Thoracic aorta (tissue), 2 donors: ENCODE measurements around the gene ABRACL. TPM values are rescaled to one million over a fixed set of nuclear protein-coding genes. Genes with fewer than 3 reads are reported as not detected.

ENCODE experiments used
- ATAC-seq: fragments of 150-250 bp; one replicate; pipeline ENCODE4 v1.8.0; 2017; ENCODE audit warnings: low read depth; ENCODE audit not compliant: insufficient number of reproducible peaks, low FRiP score
- DNase-seq: peaks from one replicate; pipeline ENCODE4 v3.0.0-alpha.2; 2020; ENCODE audit warnings: low spot score
- H3K27ac ChIP-seq, 2 donors: fragments of 200-600 bp; sonication (generic); 1 replicate in 1 of 2; 2 replicates in 1 of 2; pipeline ENCODE4 v1.5.1; 2016; ENCODE audit warnings: mild to moderate bottlenecking in 2 of 2, moderate library complexity in 2 of 2
- H3K27me3 ChIP-seq: fragments of 200-600 bp; sonication (generic); replicated peaks from 2 replicates; pipeline ENCODE4 v1.6.0; 2016; ENCODE audit warnings: mild to moderate bottlenecking; ENCODE audit not compliant: insufficient read depth
- H3K36me3 ChIP-seq: fragments of 200-600 bp; sonication (generic); one replicate; pipeline ENCODE4 v1.5.1; 2016
- H3K4me1 ChIP-seq, 2 donors: fragments of 200-600 bp; sonication (generic); 1 replicate in 1 of 2; 2 replicates in 1 of 2; pipeline versions ENCODE4 v1.5.1 to v1.6.0; 2016; ENCODE audit warnings: low read depth in 2 of 2, mild to moderate bottlenecking in 1 of 2; ENCODE audit not compliant: control insufficient read depth in 1 of 2
- H3K4me3 ChIP-seq: fragments of 200-600 bp; sonication (generic); 2 replicates; pipeline ENCODE4 v1.5.1; 2016; ENCODE audit warnings: mild to moderate bottlenecking
- H3K9me3 ChIP-seq: fragments of 200-600 bp; sonication (generic); 2 replicates; pipeline ENCODE4 v1.5.1; 2016
- total RNA-seq, 2 donors: library from RNA; depleted of rRNA; stranded (reverse); fragments of >200 nt; gene quantifications; one replicate each; pipeline versions ENCODE4 v1.1.0 to v1.2.3, GENCODE V29; 2016
- TF ChIP-seq, protein P1 (sequence below): fragments of 200-600 bp; sonication (generic); IDR thresholded peaks from one replicate; pipeline ENCODE4 v1.5.1; 2019; ENCODE audit warnings: antibody characterized with exemption

The ABRACL gene
- total RNA-seq, 2 donors from 2014 or later: 21.8 to 37.5 TPM

DNA sequence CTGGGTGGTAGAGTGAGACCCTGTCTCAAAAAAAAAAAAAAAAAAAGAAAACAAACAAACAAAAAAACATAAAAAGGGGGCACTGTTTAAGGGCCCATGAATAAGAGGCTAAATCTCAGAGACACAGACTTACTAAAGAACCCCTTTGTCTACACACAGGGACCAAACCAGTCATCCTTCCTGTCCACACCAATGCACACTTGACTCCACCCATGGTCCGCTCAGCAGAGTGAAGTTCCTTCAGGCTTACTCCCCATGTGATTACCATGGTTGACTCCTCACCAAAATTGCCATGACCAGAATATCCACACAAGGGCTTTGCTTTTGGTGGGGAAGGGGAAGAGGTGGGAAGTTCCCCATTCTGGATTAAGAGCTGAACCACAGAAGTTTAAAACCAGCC lies 21.1 kb upstream of the ABRACL start:
- H3K36me3 ChIP-seq: no peaks in the 10 kb centered on the region
- H3K4me1 ChIP-seq: no peaks in the 10 kb centered on the region
- ATAC-seq (no peak), DNase-seq (no peak)
- H3K4me3 ChIP-seq: no peak overlapping the region
- no peak overlapping the region for H3K27ac ChIP-seq
- TF ChIP-seq, protein P1, sequence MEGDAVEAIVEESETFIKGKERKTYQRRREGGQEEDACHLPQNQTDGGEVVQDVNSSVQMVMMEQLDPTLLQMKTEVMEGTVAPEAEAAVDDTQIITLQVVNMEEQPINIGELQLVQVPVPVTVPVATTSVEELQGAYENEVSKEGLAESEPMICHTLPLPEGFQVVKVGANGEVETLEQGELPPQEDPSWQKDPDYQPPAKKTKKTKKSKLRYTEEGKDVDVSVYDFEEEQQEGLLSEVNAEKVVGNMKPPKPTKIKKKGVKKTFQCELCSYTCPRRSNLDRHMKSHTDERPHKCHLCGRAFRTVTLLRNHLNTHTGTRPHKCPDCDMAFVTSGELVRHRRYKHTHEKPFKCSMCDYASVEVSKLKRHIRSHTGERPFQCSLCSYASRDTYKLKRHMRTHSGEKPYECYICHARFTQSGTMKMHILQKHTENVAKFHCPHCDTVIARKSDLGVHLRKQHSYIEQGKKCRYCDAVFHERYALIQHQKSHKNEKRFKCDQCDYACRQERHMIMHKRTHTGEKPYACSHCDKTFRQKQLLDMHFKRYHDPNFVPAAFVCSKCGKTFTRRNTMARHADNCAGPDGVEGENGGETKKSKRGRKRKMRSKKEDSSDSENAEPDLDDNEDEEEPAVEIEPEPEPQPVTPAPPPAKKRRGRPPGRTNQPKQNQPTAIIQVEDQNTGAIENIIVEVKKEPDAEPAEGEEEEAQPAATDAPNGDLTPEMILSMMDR: no peak
- no peaks in the 10 kb centered on the region for H3K27me3 ChIP-seq
- no peaks in the 10 kb centered on the region for H3K9me3 ChIP-seq

DNA sequence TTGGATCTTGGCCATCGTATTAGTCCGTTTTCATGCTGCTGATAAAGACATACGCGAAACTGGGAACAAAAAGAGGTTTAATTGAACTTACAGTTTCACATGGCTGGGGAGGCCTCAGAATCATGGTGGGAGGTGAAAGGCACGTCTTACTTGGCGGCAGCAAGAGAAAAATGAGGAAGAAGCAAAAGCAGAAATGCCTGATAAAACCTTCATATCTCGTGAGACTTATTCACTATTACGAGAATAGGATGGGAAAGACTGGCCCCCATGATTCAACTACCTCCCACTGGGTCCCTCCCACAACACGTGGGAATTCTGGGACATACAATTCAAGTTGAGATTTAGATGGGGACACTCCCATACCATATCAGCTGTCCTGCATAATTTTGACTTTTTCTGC lies 20.4 kb upstream of the ABRACL start:
- no peaks in the 10 kb centered on the region for H3K36me3 ChIP-seq
- H3K9me3 ChIP-seq: no peaks in the 10 kb centered on the region
- H3K4me3 ChIP-seq: no peak overlapping the region
- no peaks in the 10 kb centered on the region for H3K27me3 ChIP-seq
- DNase-seq (no peak), ATAC-seq (no peak)
- H3K27ac ChIP-seq: no peak overlapping the region
- no peaks in the 10 kb centered on the region for H3K4me1 ChIP-seq
- TF ChIP-seq, protein P1: no peak

DNA sequence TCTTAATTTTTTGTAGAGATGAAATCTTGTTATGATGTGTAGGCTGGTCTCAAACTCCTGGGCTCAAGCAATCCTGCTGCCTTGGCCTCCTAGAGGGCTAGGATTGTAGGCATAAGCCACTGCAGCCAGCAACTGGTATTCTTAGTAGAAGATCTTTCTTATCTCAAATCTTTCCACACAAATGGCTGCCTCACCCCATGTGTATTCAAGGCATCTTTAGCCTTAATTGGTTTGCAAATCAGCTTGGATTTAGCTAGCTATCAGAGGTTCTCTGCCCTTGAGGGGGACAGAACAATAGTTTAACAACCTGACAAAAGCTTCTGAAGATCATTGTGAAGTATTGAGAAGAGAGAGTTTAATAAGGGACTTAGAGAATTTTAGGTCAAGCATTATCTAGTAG lies 17.9 kb upstream of the ABRACL start:
- ATAC-seq: no peak
- H3K4me1 ChIP-seq: no peaks in the 10 kb centered on the region
- DNase-seq: no peak
- no peaks in the 10 kb centered on the region for H3K27me3 ChIP-seq
- no peak overlapping the region for H3K27ac ChIP-seq
- no peak overlapping the region for H3K4me3 ChIP-seq
- TF ChIP-seq, protein P1: no peak
- H3K9me3 ChIP-seq: no peaks in the 10 kb centered on the region
- no peaks in the 10 kb centered on the region for H3K36me3 ChIP-seq

DNA sequence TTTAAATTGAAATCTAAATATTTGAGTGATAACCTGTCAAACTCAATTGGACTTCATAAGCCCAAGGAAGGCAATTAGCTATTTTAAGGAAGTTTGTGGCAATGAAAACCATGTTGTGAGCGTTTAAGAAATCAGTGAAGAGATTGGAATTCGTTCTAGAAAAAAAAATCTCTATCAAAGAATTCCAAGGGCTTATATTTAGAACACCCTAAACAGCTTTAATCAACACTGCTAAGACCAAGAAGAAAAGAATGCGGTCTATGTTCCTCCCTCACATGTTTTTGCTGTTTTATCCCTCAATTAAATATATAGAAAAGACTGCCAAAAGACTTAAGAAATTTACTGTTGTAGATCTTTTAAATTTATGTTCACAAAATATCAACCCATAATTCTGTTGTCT lies 16.6 kb upstream of the ABRACL start:
- H3K36me3 ChIP-seq: no peaks in the 10 kb centered on the region
- H3K4me1 ChIP-seq: no peaks in the 10 kb centered on the region
- ATAC-seq (no peak), DNase-seq (no peak)
- H3K4me3 ChIP-seq: no peak overlapping the region
- no peak overlapping the region for H3K27ac ChIP-seq
- H3K9me3 ChIP-seq: no peaks in the 10 kb centered on the region
- TF ChIP-seq, protein P1: no peak
- no peaks in the 10 kb centered on the region for H3K27me3 ChIP-seq

DNA sequence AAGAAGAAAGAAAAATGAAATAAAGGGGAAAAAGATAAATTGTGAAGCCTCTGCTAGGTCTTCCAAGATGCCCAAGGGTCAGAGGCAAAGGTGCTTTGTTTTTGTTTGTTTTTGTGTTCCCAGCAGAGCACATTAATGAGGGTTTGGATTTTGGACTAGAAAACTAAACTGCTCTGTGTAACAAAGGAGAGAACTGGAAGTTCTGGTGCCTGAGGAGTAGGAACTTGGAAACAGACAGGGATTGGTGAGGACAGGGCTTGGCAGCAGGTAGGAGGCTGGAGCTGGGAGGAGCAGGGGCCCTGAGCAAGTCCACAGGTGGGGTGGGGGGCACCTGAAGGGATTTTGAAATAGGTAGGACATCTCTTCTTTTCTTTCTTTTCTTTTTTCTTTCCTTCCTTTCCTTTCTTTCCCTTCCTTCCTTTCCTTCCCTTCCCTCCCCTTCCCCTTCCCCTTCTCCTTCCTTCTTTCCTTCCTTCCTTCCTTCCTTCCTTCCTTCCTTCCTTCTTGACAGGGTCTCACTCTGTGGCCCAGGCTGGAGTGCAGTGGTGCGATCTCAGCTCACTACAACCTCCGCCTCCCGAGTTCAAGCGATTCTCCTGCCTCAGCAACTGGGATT lies 15.3 kb upstream of the ABRACL start:
- H3K4me3 ChIP-seq: no peak overlapping the region
- H3K4me1 ChIP-seq: no peaks in the 10 kb centered on the region
- ATAC-seq (no peak), DNase-seq (no peak)
- no peaks in the 10 kb centered on the region for H3K36me3 ChIP-seq
- H3K27me3 ChIP-seq: no peaks in the 10 kb centered on the region
- no peaks in the 10 kb centered on the region for H3K9me3 ChIP-seq
- TF ChIP-seq, protein P1: no peak
- no peak overlapping the region for H3K27ac ChIP-seq
